ENCODE data around the gene SH3BGR.

GRCh38 chr21:39542736-39543135 is 91.0 kb downstream of the SH3BGR start:
- TF ChIP-seq CTCF (optimal IDR thresholded peaks at IDR 0.05 in 1 of 3, IDR thresholded peaks at IDR 0.05 in 1 of 3, conservative IDR thresholded peaks at IDR 0.05 in 1 of 3; ENCODE audit: extremely low read depth in 1 of 3, insufficient read depth in 2 of 3, low read length in 3 of 3) (no peak), EZH2 (IDR thresholded peaks at IDR 0.05; ENCODE audit: low read length) (no peak)
